Hippocampal formation (tissue), 2 donors: Measurements from ENCODE around the gene ING1.
A peak's percentile ranks its signal among the peaks of the same experiment; 100 is the strongest.
"Not testable (repeated sequence)": the region's sequence is repeated elsewhere in the genome, so short reads cannot be mapped to it uniquely, and the experiment has no call there.

ENCODE experiments used
- DNase-seq, 2 donors: peaks; one replicate each; lab custom pipeline; 2025; lab: John Stamatoyannopoulos, UW

ING1 gene

DNA sequence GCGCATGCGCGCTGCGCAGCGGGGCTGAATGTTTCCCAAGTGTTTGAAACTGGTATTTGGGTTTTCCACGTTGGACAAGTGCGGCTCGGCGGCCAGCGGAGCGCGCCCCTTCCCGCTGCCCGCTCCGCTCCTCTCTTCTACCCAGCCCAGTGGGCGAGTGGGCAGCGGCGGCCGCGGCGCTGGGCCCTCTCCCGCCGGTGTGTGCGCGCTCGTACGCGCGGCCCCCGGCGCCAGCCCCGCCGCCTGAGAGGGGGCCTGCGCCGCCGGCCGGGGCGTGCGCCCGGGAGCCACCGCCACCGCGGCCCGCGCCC is at the start of gene ING1:
Gene ING1, plus strand, starts transcription at position 59 of the 311 bp plus-strand sequence. CDS start 450 bp downstream, outside the sequence.
- DNase-seq = peak in 1 of 2 donors; percentile 69

DNA sequence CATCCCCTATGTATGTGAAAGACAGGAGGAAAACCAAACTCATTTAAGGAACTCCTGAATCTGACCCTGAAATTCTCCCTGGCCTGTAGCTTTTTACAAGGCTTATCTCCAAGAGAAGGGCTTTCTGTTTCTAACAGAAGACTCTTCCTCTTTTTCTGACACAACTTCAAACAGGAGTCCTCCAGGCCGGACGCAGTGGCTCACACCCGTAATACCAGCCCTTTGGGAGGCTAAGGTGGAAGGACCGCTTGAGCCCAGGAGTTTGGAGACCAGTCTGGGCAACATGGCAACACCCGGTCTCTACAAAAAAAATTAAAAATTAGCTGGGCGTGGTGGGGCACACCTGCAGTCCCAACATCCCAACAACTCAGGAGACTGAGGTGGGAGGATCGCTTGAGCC is 49.5 kb upstream of the ING1 start:
- no peak for DNase-seq

DNA sequence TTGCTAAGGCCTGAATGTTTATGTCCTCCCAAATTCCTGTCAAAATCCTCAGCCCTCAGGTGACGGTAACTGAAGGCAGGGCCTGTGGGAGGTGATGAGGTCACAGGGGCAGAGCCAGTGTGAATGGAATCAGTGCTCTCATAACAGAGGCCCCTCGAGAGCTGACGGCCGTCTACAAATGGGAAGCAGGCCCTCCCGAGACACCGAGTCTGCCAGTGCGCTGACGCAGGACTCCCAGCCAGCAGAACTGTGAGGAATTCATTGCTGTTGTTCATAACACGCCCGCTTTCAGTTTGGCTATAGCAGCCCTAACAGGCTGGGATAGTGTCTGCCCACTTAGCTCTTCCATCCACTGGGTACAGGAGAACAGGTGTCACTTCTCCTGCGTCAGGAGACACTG is 48.8 kb upstream of the ING1 start:
- no peak for DNase-seq

GRCh38 chr13:110665491-110666254 is 47.8 kb upstream of the ING1 start:
- no peak for DNase-seq

GRCh38 chr13:110666255-110666533 is 47.3 kb upstream of the ING1 start:
- no peak for DNase-seq

DNA sequence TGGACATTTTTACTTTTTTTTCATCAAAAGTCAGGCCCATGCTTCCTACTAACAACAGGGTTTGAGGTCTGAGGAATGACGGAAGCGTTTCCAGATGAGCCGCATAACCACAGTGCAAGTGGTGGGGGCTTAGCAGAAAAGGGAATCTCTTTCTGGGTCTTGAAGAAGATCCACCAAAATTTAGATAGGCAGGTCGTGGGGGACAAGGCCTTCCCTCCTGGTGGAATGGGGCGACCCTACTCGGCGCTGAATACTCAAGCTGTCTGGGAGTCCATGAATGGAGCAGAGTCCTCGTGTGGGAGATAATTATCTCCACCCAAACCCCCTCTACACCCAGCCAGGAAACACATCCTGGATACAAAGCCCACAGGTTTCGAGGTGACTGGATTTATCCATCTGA is 44.5 kb upstream of the ING1 start:
- DNase-seq = no peak

DNA sequence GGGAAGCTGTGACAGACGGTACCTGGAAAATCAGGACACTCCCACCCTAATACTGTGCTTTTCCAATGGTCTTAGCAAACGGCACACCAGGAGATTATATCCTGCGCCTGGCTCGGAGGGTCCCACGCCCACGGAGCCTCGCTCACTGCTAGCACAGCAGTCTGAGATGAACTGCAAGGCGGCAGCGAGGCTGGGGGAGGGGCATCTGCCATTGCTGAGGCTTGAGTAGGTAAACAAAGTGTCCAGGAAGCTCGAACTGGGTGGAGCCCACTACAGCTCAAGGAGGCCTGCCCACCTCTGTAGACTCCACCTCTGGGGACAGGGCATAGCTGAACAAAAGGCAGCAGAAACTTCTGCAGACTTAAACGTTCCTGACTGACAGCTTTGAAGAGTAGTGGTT is 43.7 kb upstream of the ING1 start:
- not testable (repeated sequence) for DNase-seq

DNA sequence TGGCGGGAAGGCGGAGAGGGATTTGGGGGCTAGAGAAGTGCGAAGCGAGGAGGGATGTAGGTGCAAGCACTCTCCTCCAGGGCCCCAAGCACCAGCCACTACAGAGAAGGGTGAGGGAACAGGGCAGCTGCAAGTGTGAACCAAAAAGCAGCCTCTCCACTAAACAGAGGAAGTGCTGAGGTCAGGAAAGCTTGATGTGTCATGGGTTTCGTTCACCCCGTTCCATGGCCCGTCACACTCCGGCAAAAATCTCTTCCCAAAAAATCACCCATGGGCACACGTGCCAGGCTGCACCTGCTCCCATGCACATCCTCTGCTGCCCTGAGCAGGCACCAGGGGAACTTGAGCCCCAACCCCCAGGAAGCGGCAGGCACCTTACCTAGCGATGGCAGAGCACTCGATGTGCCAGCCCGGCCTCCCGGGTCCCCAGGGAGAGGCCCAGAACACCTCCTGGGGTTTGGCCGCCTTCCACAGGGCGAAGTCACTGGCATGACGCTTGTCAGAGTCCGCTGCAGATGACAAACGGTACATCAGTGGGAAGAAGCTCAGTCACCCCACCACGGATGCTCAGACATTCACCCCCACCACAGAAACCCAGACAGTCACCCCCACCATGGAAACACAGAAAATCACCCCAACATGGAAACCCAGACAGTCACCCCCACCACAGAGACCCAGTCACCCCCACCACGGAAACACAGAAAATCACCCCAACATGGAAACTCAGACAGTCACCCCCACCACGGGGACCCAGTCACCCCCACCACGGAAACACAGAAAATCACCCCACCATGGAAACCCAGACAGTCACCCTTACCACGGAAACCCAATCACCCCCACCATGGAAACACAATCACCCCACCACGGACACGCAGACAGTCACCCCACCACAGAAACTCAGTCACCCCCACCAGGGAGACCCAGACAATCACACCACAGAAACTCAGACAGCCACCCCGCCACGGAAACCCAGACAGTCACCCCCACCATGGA is 36.6 kb upstream of the ING1 start:
- DNase-seq = no peak

DNA sequence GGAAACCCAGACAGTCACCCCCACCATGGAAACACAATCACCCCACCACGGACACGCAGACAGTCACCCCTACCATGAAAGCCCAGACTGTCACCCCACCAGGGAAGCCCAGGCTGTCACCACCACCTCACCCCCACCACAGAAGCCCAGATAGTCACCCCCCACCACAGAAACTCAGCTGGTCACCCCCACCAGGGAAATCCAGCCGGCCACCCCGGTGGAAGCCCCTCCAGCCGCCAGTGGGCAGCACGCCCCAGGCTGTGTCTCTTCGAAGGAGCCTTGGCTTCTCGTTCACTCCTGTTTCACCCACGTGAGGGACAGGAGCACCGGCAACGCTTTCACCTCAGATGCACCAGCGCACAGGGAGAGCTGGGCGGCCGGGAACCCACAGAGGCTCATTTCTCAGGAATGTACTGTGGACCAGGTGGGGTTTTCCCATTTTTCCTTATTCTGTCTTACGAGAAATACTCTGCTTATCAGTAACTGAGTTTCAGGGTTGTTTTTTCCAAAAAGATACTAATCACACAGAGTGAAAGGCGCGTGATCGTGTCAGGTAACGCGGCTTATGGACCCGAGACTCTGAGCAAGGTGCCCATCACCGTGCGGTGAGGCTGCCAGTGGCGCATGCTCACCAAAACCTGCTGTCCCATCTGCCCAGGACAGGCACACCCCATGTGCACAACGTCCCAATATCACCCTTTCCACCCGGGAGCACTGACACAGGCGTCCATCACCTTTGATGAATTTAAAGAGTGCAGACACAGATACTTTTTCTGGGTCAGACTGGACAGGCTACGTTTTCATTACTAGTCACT is 35.6 kb upstream of the ING1 start:
- no peak for DNase-seq

DNA sequence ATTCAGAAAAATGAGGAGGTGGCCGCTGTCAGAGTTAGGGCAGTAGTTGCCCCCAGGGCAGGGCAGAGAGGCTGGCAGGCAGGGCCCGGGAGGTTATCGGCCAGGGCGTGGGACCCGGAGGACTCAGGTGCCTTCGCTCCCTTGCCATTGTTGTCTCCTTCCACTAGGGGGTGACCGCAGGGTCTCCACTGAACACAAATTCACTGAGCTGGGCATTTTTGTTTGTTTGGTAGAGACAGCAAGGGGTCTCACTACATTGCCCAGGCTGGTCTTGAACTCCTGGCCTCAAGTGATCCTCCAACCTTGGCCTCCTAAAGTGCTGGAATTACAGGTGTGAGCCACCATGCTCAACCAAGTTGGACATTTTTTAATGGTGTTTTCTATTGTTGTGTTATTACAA is 32.6 kb upstream of the ING1 start:
- DNase-seq = no peak

- DNase-seq = no peak
Observed at GRCh38 chr13:110681868-110682550, 31.5 kb upstream of the ING1 start.

- no peak for DNase-seq
Observed at GRCh38 chr13:110682746-110683145, 30.8 kb upstream of the ING1 start.

DNA sequence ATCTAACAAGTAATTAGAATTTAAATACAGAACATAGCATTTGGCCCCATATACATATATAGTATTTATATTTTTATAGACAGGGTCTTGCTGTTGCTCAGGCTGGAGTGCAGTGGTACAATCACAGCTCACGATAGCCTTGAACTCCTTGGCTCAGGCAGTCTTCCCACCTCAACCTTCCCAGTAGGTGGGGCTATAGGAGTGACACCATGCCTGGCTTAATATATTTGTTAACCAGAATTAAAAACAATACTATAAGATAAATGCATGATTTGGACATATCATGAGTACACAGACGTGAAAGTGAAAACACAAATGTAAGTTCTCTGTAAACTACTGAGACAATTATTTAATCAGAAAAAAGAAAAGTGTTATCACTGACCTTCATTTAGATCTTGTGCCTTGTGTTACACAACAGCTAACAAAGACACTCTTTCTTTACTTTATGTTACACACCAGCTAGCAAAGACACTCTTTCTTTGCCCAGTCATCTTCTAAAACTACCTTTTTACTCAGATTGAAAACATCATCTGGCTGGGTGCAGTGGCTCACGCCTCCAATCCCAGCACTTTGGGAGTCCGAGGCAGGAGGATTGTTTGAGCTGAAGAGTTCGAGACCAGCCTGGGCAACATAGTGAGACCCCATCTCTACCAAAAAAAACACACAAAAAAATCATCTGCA is 30.2 kb upstream of the ING1 start:
- no peak for DNase-seq

GRCh38 chr13:110683921-110684320 is 29.6 kb upstream of the ING1 start:
- DNase-seq = no peak

DNA sequence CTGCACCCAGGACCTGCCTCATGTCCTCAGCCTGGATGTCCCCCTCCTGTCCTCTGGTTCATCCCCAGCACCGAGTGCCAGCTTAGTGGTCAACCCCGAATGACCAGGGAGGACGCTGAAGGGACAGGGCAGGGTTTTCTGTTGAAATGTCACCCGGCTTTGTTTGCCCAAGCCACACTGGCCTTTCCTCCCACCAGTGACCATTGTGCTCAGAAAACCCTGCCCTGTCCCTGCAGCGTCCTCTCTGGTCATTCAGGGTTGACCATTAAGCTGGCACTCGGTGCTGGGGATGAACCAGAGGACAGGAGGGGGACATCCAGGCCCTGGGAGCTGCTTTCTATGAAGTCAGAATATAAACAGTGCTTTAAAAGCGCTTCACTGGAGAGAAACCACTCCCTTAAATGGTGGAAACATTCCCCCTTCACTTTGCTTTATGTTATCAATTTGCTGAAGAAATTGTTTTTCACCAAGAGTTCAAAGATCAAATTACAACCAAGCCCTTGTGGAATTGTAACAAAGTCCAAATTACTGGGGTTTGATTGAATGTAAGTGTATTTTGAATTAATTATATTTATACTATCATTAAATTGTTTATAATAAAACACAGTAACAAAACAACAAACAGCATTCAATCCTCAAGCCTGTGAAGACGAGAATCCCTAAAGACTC is 29.0 kb upstream of the ING1 start:
- no peak for DNase-seq

- DNase-seq = no peak
Observed at GRCh38 chr13:110685305-110686020, 28.0 kb upstream of the ING1 start.

GRCh38 chr13:110687736-110688135 is 25.8 kb upstream of the ING1 start:
- DNase-seq = no peak

DNA sequence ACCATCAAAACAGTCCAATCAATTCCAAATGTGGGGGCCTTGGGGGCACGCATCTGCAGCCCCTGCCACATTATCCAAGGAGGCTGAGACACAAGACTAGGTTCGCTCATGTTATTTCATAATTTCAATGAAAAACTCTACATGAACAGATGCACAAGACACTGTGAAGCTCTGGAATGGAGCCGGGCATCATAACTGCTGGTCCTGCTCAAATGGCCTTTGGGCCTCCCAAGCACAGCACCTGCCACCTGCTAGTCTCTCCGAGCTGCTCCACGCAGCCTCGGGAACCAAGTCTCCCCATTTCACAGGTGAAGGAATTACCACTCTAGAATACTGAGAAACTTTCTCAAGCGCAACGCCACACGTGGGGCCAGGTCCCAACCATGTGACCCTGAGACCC is 24.5 kb upstream of the ING1 start:
- no peak for DNase-seq

- DNase-seq = no peak
Observed at GRCh38 chr13:110689711-110690110, 23.8 kb upstream of the ING1 start.

DNA sequence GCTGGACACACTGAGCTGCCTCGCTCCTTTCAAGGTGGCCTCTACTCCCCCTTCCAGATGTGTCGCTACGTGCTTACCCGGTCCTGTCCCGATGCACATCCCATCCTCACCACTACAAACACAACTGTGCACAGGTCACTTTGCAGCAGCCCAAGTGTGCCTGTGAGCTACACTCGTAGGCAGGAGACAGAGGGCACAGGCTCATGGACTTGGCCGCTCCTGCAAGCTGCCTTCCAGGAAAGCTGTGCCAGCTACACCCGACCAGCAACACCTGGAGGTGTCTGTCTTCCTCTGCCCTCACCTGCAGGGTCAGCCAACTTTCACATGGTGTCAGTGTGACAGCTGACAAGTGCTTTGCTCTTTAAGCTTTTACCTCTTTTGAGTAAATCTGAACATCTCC is 23.0 kb upstream of the ING1 start:
- no peak for DNase-seq
